ENCODE results near the gene STK4. TPM values are rescaled to one million over a fixed set of nuclear protein-coding genes. Genes with fewer than 3 reads are reported as not detected.

STK4 gene
- total RNA-seq, 1 experiment from 2014 or later, result 52.7 TPM

GRCh38 chr20:44943828-44944227 lies 22.5 kb upstream of the STK4 start:
- no TSS peak for BruUV-seq (replicated peaks)
- no peaks in the 10 kb centered on the region for H3K4me1 ChIP-seq (ENCODE audit: insufficient read depth, low read length, poor library complexity, severe bottlenecking)
- ChIA-PET POLR2A (ENCODE audit: low non-redundant PET) (interaction anchor here (0.7 kb wide), 1 partner anchor 172 kb away, joined by 3 read pairs; no protein-coding TSS in a partner anchor), CTCF (no interaction called here)
- no peak for TF ChIP-seq EZH2 (IDR thresholded peaks at IDR 0.05; ENCODE audit: borderline replicate concordance, low read depth, low read length, poor library complexity, severe bottlenecking)
- TF ChIP-seq CTCF (conservative IDR thresholded peaks at IDR 0.05; ENCODE audit: low read depth, low read length), result no peak
- H3K27me3 ChIP-seq (replicated peaks; ENCODE audit: insufficient read depth, low read depth, low read length, poor library complexity), result no peaks in the 10 kb centered on the region
- intact Hi-C loops (cut with micrococcal nuclease; ENCODE audit: unreplicated experiment), result no loop called here
- peaks cover 64% of the 10 kb centered on the region for H3K36me3 ChIP-seq (ENCODE audit: insufficient read depth, low read length, poor library complexity, severe bottlenecking)
- no peak overlapping the region for H3K4me3 ChIP-seq (ENCODE audit: low read depth, low read length, poor library complexity, severe bottlenecking)
- no peak for DNase-seq (ENCODE audit: low spot score)
- H3K9me3 ChIP-seq (ENCODE audit: low read depth, low read length, poor library complexity, severe bottlenecking), result no peaks in the 10 kb centered on the region
- no peak overlapping the region for H3K27ac ChIP-seq (ENCODE audit: low read depth, low read length, poor library complexity, severe bottlenecking)

GRCh38 chr20:44945261-44945660 lies 21.1 kb upstream of the STK4 start:
- Histone ChIP-seq H3K4me1 (ENCODE audit: insufficient read depth, low read length, poor library complexity, severe bottlenecking) (no peaks in the 10 kb centered on the region), H3K36me3 (ENCODE audit: insufficient read depth, low read length, poor library complexity, severe bottlenecking) (peaks cover 72% of the 10 kb centered on the region), H3K27ac (ENCODE audit: low read depth, low read length, poor library complexity, severe bottlenecking) (no peak overlapping the region), H3K9me3 (ENCODE audit: low read depth, low read length, poor library complexity, severe bottlenecking) (no peaks in the 10 kb centered on the region), H3K27me3 (replicated peaks; ENCODE audit: insufficient read depth, low read depth, low read length, poor library complexity) (no peaks in the 10 kb centered on the region), H3K4me3 (ENCODE audit: low read depth, low read length, poor library complexity, severe bottlenecking) (no peak overlapping the region)
- DNase-seq (ENCODE audit: low spot score), result no peak
- no TSS peak for BruUV-seq (replicated peaks)
- ChIA-PET CTCF (no interaction called here), POLR2A (ENCODE audit: low non-redundant PET) (no interaction called here)
- TF ChIP-seq CTCF (conservative IDR thresholded peaks at IDR 0.05; ENCODE audit: low read depth, low read length) (no peak), EZH2 (IDR thresholded peaks at IDR 0.05; ENCODE audit: borderline replicate concordance, low read depth, low read length, poor library complexity, severe bottlenecking) (no peak)
- intact Hi-C loops (cut with micrococcal nuclease; ENCODE audit: unreplicated experiment), result no loop called here

GRCh38 chr20:44946271-44946852 lies 19.9 kb upstream of the STK4 start:
- ChIA-PET POLR2A (ENCODE audit: low non-redundant PET) (no interaction called here), CTCF (no interaction called here)
- no peak for TF ChIP-seq CTCF (conservative IDR thresholded peaks at IDR 0.05; ENCODE audit: low read depth, low read length)
- no peak for TF ChIP-seq EZH2 (IDR thresholded peaks at IDR 0.05; ENCODE audit: borderline replicate concordance, low read depth, low read length, poor library complexity, severe bottlenecking)
- DNase-seq (ENCODE audit: low spot score), result no peak
- no TSS peak for BruUV-seq (replicated peaks)
- Histone ChIP-seq H3K36me3 (ENCODE audit: insufficient read depth, low read length, poor library complexity, severe bottlenecking) (peaks cover 77% of the 10 kb centered on the region), H3K9me3 (ENCODE audit: low read depth, low read length, poor library complexity, severe bottlenecking) (no peaks in the 10 kb centered on the region), H3K4me3 (ENCODE audit: low read depth, low read length, poor library complexity, severe bottlenecking) (no peak overlapping the region), H3K4me1 (ENCODE audit: insufficient read depth, low read length, poor library complexity, severe bottlenecking) (no peaks in the 10 kb centered on the region), H3K27me3 (replicated peaks; ENCODE audit: insufficient read depth, low read depth, low read length, poor library complexity) (no peaks in the 10 kb centered on the region), H3K27ac (ENCODE audit: low read depth, low read length, poor library complexity, severe bottlenecking) (no peak overlapping the region)
- intact Hi-C loops (cut with micrococcal nuclease; ENCODE audit: unreplicated experiment), result no loop called here
